HG03442 (cell line): ENCODE data around the gene TBC1D21.

Source experiments
- ATAC-seq: cut with Tn5 transposase; IDR thresholded peaks from one replicate; pipeline ENCODE4 v1.9.1; 2021; ENCODE audit warnings: mild to moderate bottlenecking, moderate library complexity; ENCODE audit not compliant: unreplicated experiment

TBC1D21 gene, protein sequence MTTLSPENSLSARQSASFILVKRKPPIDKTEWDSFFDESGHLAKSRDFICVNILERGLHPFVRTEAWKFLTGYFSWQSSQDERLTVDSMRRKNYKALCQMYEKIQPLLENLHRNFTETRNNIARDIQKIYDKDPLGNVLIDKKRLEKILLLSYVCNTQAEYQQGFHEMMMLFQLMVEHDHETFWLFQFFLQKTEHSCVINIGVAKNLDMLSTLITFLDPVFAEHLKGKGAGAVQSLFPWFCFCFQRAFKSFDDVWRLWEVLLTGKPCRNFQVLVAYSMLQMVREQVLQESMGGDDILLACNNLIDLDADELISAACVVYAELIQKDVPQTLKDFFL

DNA sequence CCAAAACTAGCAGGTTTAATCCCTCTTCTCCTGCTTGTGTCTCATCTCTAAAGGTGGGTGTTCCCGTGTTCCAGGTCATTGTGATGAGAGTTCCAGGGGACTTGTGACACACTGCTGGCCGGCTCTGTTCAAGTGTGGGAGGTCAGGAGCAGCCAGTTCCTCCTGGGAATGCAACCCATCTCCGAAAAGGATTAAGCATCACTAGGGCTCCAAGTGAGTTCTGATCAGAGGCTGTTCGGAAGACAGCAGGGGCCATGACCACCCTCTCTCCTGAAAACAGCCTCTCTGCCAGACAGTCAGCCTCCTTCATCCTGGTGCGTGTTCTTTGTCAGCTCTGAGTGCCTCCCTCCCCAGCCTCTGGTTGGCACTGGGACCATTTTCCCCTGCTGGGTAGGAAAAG lies at the start of gene TBC1D21:
TBC1D21 (plus strand) TSS at position 109 of the 400 bp plus-strand sequence; CDS start at position 255, 146 bp downstream.
- ATAC-seq: no peak

DNA sequence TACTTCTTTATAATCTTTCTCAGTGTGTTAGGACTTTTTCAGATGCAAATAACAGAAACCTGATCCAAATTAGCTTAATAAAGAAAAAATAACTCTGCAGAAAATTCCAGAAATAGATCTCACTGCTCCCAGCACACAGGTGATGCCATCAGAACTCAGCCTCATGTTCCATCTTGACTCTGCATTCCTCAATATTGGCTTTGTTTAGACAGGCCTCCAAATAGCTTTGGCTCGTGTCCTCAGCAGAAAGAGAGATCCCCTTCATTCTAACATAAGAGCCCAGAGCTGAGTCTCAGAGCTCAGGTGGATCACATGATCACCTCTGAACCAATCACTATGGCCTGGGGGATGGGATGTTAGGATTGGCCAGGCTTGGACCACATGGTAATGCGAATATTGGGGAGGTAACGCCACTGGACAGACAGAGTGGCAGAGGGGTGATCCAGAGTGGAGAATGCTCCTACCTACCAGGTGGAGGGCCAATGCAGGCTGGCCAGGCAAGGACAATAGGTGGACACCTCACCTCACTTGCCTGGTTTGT lies 46.6 kb upstream of the TBC1D21 start:
- ATAC-seq: no peak

DNA sequence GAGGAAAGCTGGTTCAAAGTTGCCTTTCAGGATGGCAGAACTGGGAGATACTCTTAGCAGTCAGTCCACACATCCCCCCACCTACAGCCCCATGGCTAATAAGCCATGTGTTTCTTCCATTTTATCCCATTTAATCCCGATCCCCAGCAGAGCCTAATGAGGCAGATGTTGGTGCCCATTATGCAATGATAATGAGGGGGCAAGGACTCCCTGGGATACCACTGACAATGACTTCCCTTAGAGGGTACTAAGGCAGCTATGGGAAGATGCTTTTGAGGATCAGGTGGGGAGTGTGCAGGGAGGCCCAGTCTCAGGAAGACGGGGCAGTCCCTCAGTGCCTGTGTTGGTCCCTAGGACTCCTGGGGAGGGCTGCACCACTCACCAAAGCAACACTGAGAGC lies 43.8 kb upstream of the TBC1D21 start:
- ATAC-seq: no peak

DNA sequence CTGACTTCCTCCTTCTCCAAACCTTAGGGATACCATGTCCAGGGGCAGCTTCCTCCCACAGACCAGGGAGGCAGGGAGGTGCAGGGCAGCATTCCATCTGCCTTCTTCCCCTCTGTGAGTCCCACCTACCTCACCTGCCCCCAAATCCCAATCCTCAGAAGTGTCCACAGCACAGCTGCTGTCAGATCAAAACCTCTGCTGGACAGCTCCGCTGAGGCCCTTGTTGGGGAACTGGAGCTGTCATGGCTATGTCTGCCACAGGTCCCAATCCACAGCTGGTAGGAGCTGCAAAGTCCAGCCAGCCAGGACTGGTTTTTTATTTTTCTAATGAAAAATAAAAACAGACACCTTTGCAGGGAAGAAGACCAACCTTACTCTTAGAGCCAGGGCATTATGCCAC lies 40.7 kb upstream of the TBC1D21 start:
- ATAC-seq: no peak

DNA sequence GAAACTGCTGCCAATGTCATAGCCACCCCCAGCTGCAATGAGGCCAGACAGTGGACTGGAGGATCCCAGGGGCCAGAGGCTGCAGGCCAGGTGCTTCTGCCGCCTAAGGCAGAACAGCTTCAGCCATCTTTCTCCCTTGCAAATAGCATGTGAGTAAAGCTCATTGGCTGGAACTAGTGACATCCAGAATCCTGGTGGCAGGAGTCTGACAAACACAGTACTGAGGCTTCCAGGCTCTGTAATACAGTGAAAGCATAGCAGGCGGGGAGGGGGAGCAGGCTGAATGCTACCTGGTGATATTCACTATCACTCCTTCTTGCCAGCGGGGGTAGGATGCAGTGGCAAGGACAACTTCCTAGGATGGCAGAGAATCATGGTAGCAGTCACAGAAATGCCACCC lies 36.5 kb upstream of the TBC1D21 start:
- ATAC-seq: no peak

DNA sequence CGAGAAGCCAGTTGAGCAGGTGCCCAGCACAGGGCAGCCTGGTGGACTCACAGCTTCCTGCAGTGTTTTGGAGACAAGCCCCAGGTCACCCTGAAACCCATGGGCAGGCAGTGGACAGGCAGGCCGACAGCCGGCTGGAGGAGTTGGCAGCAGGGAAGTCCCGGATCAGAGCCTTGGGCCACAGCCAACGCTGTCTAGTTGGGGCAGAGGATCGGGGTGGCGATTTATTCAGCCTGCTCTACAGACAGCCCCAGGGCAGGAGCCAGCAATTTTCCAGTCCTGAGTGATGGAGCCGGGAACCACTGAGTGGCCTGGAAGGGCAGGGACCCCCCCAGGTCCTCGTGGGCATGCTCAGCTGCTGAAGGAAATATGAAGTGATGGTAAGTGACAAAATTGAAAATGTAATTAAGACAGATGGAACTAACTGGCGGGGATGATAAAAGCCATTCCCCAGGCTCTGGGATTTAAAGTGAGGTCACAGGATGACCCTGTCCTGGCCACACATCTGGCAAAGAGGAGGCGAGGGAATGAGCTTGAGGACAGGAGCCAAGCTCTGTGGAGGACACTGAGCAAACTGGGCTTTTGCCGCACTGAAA lies 34.4 kb upstream of the TBC1D21 start:
- no peak for ATAC-seq

DNA sequence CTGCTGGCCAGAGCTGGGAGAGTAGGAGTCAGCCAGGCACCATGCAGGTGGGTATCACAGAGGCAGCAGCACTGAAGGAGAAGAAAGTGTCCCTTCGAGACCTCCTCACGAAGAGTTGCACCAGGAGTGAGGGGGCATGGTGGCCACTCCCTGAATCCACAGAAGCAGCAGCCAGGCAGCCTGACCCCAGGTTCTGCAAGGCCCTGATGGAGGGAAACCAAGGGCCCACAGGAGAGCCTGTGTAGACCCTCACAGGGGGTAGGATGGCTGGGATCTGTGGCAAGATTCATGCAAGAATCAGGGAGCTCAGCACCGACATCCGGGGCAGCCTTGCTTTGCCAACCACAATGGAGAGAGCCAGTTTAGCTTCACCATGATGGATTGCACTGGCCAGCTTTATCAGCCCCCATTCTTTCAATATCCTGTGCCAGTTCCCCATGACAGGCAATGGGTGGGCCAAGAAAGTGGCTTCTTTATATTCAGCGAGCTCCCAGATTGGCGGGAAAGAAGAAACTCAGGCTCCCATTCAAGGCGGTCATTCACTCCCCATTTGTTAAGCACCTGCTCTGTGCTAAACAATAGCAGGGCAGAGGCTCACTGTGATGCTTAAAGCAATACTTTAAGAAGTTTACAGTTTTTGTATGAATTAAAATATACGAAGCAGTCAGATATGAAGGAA lies 33.5 kb upstream of the TBC1D21 start:
- ATAC-seq: no peak

DNA sequence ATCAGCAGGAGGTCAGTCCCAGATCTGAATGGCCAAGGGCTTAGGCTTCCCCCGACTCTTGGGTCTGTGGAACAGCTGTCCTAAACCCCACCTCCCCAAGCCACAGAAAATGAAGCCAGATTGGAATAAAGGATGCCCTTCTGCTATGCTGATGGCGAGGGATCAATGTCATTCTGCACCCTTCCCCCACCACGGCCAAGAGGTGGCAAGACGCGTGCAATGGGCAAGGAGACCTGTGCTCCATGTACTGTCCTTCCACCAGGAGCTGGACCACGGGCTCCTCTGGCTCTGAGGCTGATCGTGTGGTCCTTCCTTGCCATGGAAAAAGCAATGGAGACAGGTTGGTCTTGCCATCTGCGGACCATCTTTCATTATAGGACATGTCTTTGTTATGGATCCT lies 32.6 kb upstream of the TBC1D21 start:
- no peak for ATAC-seq

DNA sequence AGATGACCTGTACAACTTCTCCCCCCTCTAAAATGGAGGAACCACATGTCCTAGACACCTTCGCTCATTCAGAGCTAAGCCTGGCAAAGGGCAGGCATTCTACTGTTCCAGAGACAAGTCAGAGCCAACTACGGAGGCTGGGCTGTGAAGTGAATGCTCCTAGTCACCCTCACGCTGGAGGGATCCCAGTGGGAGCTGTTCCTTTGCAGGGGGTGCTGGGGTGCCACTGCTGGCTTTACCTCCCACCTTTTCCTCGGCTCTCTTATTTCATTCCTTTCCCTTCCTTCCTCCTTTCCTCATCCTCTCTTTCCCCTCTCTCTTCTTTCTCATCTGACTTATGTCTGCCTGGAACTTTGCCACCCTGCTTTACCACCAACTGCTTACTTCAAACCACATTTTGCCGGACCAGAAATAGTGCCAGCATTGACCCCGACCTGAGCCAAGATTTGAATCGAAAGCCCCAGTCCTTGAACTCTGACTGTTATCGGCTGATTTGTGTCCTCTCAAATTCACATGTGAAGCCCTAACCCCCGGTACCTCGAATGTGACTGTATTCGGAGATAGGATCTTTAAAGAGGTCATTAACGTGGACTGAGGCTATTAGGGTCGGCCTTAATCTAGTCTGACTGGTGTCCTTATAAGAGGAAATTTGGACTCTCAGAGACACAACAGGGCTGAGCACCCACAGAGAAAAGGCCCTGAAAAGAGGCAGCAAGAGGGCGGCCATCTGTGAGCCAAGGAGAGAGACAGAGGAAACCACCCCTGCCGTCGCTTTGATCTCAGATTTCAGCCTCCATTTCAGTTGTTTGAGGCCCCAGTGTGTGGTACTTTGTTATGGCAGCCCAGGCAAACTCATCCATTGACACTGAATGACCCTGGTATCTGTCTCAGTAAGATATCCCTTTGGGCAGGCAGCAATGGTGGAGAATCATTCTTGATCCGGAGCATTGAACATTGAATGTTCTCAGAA lies 31.3 kb upstream of the TBC1D21 start:
- ATAC-seq: no peak

DNA sequence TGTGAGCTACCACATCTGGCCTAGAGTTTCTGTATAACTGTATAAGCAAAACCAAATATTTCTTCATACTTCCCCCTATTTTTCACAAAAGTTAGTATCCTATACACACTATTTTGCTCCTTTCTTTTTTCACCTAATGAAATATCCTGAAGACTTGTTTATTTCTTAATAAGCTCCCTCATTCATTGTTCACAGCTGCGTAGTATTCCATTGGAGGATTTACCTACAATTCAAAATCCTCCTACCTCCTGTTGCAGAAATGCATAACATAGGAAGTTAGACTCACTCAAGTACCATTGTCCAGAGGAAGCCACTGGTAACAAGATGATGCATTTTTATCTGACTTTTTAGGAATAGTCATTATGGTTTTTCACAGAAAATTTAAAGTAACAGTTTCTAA lies 29.6 kb upstream of the TBC1D21 start:
- ATAC-seq: no peak

DNA sequence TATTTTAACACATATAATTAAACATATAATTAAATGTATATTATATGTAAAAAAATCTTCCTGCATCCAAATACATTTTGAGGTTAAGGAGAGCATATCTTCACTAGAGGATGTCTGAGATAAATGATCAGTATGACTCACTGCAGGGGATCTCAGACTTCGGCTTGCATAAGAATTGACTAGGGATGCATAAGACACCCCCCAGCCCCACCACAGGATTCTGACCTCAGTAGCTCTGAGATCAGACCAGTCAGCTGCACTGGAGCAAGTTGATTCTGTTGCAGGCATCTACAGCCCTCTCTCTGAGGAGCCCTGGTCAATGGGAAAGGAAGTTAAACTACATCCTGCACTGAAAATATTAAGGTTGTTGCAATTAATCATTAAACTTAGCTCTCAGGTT lies 29.0 kb upstream of the TBC1D21 start:
- ATAC-seq: no peak

DNA sequence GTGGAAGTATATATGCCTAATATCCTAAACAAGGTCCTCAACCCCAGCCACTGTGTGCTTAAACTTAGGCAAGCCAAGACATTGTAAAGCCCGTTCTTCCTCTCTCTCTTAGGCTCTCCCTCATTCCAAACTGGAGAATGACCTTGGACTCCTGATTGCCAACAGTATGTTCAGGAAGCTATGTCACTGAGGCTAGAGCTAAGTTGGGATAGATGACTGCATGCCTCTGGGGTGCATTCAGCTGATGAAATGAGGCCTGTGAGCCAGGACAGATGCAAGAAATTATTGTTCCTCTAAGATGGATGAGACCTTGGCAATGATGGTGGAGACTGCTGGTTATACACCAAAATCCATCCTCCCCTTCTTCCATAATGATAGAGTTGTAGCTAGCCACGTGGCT lies 27.9 kb upstream of the TBC1D21 start:
- no peak for ATAC-seq

DNA sequence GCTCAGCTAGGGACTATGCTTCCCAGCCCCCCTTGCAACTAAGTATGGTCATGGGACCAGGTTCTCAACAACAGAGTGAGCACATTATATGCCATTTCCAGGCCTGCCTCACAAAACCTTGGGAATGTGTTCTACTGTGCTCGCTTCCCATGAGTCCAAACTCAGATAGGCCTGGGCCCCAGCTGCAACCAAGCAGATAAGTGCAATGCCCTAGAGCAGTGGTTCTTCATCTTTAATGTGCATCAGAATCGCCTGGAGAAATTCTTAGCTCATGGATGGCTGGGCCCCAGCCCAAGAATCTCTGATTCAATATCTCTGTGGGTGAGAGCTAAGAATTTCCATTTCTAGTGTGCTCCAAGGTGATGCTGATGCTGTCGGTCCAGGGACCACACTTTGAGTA lies 27.5 kb upstream of the TBC1D21 start:
- ATAC-seq: no peak

DNA sequence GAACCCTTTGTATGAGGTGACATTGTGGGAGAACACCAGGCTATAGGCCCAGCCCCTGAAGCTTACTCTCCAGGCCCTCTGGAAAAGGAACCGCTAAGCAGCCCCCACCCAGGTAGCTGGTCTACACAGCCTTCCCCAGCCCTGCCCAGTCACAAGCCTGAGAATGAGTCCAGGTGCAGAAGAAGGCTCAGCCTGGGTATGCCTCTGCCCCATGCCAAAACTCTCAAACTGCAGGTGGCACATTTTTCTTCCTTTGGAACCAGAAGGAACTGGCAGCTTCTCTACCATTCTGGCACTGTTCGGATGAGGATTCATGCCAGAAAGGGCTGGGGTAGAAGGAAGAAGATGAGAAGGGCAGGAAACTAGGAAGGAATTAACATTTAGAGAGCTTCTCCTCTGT lies 23.7 kb upstream of the TBC1D21 start:
- ATAC-seq: no peak

DNA sequence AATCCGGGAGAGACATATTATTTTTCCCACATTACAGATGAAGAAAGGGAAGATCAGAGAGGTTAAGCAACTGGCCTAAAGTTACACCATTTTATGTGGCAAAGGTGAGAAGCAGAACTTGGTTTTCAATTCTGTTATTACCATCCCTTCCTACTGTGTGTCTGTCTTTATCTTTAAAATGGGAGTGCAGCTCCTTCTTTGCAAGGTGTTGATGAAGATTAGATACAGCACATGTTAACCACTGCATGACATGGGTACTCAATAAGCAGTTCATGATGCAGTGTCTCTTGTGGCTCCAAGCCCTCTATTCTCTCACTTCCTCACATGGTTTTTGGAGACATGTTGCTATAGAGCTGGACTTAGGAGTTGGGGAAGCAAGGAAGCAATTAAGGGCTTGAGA lies 23.1 kb upstream of the TBC1D21 start:
- no peak for ATAC-seq

DNA sequence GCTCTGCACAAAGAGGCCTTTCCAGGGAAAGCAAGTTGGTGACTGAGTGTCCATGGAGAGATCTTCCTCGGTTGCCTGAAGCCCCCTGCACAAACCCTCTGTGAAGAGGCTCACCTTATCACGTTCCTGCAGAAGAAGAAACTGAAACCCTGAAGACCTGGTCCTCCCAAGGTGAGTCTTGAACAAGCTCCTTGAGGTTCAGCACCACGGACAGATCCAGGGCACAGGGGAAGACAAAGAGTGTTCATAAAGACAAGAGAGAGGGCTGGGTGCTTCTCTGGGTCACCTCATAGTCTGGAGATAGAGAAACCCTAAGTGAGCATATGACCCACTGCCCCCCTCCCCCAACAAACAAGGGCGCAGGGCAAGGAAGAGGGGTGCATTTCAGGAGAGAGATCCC lies 21.7 kb upstream of the TBC1D21 start:
- no peak for ATAC-seq

DNA sequence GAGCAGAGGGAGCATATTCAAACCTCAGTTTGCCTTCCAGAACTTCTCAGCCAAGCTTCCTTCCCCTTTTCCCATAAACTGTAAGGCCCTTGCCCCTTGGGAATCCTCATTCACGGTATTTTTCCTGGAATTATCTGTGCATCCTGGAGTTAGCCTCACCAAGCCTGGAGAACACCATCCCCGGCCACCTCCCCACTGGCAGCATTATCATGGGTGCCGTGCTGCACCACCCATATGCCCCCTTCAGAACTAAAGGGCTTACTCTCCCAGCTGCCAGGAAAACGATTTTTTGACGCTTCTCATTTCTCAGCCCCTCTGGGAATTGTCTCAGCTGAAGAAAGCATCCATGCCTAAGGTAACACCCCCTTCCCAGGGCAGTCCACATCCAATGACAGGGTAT lies 20.9 kb upstream of the TBC1D21 start:
- ATAC-seq: no peak

DNA sequence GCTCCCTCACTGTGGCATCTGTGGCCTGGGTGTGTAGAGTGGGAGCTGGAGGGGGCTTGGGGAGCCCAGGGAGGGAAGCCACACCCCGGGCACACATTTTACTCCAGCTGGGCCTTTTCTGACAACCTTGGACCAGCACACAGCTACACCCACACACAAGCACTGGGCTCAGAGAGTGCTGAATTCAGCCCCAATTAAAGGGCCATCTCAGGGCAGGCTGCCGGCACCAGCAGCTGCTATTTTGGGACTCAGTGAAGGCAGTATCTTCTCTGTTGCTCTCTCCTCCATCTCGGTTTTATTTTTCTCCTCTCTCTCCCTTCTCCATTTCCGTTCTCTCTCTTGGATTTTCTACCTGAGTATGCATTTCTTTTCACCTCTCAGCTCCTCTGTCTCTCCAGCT lies 19.1 kb upstream of the TBC1D21 start:
- no peak for ATAC-seq

DNA sequence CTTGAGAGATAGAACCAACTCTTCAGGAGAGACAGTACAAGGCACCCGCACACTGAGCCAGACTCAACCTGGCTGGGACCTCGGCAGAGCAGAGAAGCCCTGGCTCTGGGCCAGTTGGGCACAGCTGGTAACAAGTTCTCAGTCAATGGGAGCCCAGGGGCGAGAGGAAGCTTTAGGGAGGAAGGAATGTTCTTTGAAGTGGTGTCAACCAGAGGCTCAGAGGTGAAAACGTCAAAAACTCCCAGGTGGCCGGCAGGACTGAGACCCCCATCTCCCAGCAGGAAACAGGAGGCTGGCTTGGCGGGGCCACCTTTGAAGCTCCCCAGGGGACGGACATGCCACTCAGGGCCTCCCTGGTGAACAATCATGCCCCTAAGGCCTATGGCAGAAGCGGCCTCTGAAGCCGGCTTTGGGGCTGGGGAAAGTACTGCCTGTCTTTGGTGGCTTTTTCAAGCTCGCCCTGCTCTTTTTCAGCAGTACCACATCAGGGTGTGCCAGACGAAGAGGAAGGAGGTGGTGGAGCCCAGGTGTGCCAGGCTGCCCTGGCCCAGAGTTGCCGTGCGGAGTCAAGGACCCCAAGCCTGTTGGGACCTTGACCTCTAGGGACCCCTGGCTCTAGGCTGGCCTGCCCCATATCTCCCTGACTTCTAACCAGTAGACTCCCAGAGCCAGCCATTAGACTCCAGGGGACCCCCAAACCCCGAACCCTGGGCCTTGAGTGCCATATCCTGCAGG lies 16.7 kb upstream of the TBC1D21 start:
- no peak for ATAC-seq
